Suprapubic skin (tissue), 4 donors: ENCODE measurements around the gene OR51B4. TPM values are rescaled to one million over a fixed set of nuclear protein-coding genes. Genes with fewer than 3 reads are reported as not detected.

Experiments
- DNase-seq, 2 donors: peaks; one replicate each; pipeline ENCODE4 v3.0.0-alpha.2; 2019; ENCODE audit warnings: low spot score in 2 of 2
- H3K27ac ChIP-seq: fragments of 200-600 bp; sonication (generic); one replicate; pipeline ENCODE4 v1.5.1; 2019
- H3K27me3 ChIP-seq: fragments of 200-600 bp; sonication (generic); one replicate; pipeline ENCODE4 v1.5.1; 2019
- H3K36me3 ChIP-seq: fragments of 200-600 bp; sonication (generic); one replicate; pipeline ENCODE4 v1.5.1; 2019
- H3K4me1 ChIP-seq: fragments of 200-600 bp; sonication (generic); one replicate; pipeline ENCODE4 v1.5.1; 2019
- H3K4me3 ChIP-seq: fragments of 200-600 bp; sonication (generic); one replicate; pipeline ENCODE4 v1.5.1; 2019; ENCODE audit warnings: mild to moderate bottlenecking
- H3K9me3 ChIP-seq: fragments of 200-600 bp; sonication (generic); one replicate; pipeline ENCODE4 v1.5.1; 2019
- EP300 ChIP-seq: sonication (generic); formaldehyde crosslinking; IDR thresholded peaks from one replicate; pipeline ENCODE4 v1.6.1; 2017; ENCODE audit warnings: antibody characterized with exemption
- POLR2A ChIP-seq, 2 donors: fragments of 450-650 bp; IDR thresholded peaks; one replicate each; pipeline ENCODE4 v1.6.1; 2017; ENCODE audit warnings: antibody characterized with exemption in 2 of 2, mild to moderate bottlenecking in 2 of 2, moderate library complexity in 2 of 2
- POLR2AphosphoS5 ChIP-seq, 3 donors: sonication (generic); formaldehyde crosslinking; IDR thresholded peaks; one replicate each; pipeline ENCODE4 v1.6.1; 2017; ENCODE audit warnings: antibody characterized with exemption in 3 of 3
- WGBS: methylation state at CpG from one replicate; pipeline ENCODE4 v1.1.5; 2018; 5-methylcytosine and 5-hydroxymethylcytosine counted together
- total RNA-seq, 4 donors: library from RNA; depleted of rRNA; stranded (reverse); fragments of >200 nt; gene quantifications; one replicate each; pipeline ENCODE4 v1.1.0, GENCODE V29; 2016
- TF ChIP-seq, protein P1 (sequence below), 2 donors: fragments of 200-600 bp in 1 of 2; fragments of 450-650 bp in 1 of 2; sonication (generic) in 1 of 2; IDR thresholded peaks; one replicate each; pipeline ENCODE4 v1.5.1; 2016 to 2019; ENCODE audit warnings: antibody characterized with exemption in 2 of 2, mild to moderate bottlenecking in 1 of 2, moderate library complexity in 1 of 2

Gene OR51B4
- total RNA-seq, 4 donors from 2014 or later: not detected

DNA sequence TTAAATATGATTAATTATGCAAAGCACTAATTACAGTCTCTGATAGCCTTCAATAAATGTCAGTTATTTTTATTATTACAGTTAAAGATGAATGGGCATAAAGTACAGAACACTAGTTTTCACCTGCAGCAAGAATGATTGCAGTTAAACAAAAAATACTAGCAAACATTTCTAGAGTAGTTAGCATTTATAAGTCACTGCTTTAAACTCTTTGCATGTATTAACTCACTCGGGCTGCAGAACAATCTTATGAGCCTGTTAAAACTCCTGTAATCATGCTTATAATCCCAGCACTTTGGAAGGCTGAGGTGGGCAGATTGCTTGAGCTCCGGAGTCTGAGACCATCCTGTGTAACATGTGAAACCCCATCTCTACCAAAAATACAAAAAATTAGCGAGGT is 14.8 kb downstream of the OR51B4 start:
- no peak overlapping the region for H3K4me3 ChIP-seq
- TF ChIP-seq, protein P1, sequence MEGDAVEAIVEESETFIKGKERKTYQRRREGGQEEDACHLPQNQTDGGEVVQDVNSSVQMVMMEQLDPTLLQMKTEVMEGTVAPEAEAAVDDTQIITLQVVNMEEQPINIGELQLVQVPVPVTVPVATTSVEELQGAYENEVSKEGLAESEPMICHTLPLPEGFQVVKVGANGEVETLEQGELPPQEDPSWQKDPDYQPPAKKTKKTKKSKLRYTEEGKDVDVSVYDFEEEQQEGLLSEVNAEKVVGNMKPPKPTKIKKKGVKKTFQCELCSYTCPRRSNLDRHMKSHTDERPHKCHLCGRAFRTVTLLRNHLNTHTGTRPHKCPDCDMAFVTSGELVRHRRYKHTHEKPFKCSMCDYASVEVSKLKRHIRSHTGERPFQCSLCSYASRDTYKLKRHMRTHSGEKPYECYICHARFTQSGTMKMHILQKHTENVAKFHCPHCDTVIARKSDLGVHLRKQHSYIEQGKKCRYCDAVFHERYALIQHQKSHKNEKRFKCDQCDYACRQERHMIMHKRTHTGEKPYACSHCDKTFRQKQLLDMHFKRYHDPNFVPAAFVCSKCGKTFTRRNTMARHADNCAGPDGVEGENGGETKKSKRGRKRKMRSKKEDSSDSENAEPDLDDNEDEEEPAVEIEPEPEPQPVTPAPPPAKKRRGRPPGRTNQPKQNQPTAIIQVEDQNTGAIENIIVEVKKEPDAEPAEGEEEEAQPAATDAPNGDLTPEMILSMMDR (IDR thresholded peaks at IDR 0.05): no peak
- TF ChIP-seq POLR2AphosphoS5 (IDR thresholded peaks at IDR 0.05): no peak
- TF ChIP-seq POLR2A (IDR thresholded peaks at IDR 0.05): no peak
- TF ChIP-seq EP300: no peak
- WGBS: 76% methylated on average over 3 of the region's 3 CpGs
- no peaks in the 10 kb centered on the region for H3K9me3 ChIP-seq
- no peaks in the 10 kb centered on the region for H3K27me3 ChIP-seq
- H3K36me3 ChIP-seq: no peaks in the 10 kb centered on the region
- H3K4me1 ChIP-seq: no peaks in the 10 kb centered on the region
- DNase-seq: no peak
- no peak overlapping the region for H3K27ac ChIP-seq

DNA sequence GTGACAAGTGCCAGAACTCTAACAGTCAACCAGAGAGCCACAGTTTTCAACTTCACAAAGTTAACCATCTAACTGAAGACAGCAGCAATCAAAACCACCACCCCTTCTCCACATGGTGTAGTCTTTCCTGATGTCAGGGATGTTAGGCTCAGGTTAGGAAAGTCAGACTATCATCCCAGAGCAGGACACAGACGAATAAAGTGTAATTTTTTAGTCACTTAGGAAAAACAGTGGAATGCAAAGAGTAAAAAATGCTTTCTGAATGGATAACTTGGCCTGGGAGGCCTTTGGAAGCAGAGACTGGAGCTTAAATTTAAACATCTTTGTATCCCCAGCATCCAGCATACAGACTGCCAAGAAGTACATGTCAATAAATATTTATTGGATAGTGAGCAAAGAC is 15.4 kb downstream of the OR51B4 start:
- H3K27me3 ChIP-seq: no peaks in the 10 kb centered on the region
- WGBS: 33% methylated on average over 1 of the region's 1 CpG
- TF ChIP-seq EP300 (no peak), POLR2AphosphoS5 (IDR thresholded peaks at IDR 0.05) (no peak), POLR2A (IDR thresholded peaks at IDR 0.05) (no peak)
- TF ChIP-seq, protein P1 (IDR thresholded peaks at IDR 0.05): no peak

DNA sequence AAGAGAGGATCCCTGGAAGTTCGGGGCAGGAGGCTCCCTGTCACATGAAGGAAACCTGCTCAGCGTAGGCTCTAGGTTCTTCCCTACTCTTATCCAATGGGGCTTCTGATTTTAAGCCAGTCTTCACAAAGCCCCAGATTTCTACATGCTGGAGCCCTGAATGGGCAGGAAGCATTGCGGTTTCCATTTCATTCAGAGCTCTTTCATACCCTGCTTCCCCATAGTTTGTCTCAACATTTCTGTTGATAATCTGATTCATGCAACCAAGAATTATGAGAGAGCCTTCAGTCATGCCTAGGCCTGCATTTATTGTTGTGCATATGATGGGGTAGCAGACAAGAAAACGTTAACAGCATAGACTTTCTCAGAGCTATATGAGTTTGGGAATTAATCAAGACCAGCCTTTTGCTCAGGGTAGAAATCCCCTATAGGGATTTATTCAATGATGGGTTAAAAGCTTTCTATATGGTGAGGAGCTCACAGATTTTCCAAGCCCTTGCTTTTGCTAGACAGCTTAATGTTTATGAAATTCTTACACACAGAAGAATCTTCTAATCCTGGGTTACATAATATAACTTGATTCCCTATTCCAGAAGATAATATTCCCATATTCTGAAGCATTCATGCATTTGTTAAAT is 15.9 kb downstream of the OR51B4 start:
- Histone ChIP-seq H3K27me3 (no peaks in the 10 kb centered on the region), H3K36me3 (no peaks in the 10 kb centered on the region), H3K9me3 (no peaks in the 10 kb centered on the region), H3K27ac (no peak overlapping the region), H3K4me3 (no peak overlapping the region), H3K4me1 (no peaks in the 10 kb centered on the region)
- WGBS: 66% methylated on average over 4 of the region's 4 CpGs
- TF ChIP-seq POLR2A (IDR thresholded peaks at IDR 0.05): no peak
- TF ChIP-seq, protein P1 (IDR thresholded peaks at IDR 0.05): no peak
- TF ChIP-seq POLR2AphosphoS5 (IDR thresholded peaks at IDR 0.05): no peak
- TF ChIP-seq EP300: no peak
- DNase-seq: no peak

More for the DNA sequence above, 15.4 kb downstream of the OR51B4 start:
- DNase-seq: no peak
- no peaks in the 10 kb centered on the region for H3K36me3 ChIP-seq
- H3K4me1 ChIP-seq: no peaks in the 10 kb centered on the region
- no peak overlapping the region for H3K4me3 ChIP-seq
- no peaks in the 10 kb centered on the region for H3K9me3 ChIP-seq
- no peak overlapping the region for H3K27ac ChIP-seq

DNA sequence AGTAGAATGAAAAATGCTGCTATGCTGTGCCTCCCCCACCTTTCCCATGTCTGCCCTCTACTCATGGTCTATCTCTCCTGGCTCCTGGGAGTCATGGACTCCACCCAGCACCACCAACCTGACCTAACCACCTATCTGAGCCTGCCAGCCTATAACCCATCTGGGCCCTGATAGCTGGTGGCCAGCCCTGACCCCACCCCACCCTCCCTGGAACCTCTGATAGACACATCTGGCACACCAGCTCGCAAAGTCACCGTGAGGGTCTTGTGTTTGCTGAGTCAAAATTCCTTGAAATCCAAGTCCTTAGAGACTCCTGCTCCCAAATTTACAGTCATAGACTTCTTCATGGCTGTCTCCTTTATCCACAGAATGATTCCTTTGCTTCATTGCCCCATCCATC is 17.1 kb downstream of the OR51B4 start:
- H3K4me1 ChIP-seq: no peaks in the 10 kb centered on the region
- WGBS: 86% methylated on average over 2 of the region's 2 CpGs

DNA sequence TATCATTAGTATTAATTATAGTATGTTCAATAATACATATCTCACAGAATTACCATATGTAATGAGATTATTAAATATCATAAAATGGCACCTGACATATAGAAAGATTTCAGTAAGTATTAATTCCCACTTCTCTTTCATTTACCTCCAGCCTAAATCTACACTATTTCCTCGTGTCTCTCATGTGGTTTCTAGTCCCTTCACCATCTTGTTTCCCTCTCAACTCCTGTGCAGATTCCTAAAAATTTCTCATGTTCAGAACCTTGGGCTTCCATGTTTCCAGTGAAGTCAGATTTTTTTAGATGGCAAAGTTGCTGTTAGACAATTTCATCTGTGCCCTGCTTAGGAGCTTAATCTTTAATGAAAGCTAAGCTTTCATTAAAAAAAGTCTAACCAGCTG is 17.9 kb downstream of the OR51B4 start:
- no peaks in the 10 kb centered on the region for H3K9me3 ChIP-seq
- no peak overlapping the region for H3K4me3 ChIP-seq
- WGBS: 76% methylated on average over 1 of the region's 1 CpG
- DNase-seq: no peak
- H3K4me1 ChIP-seq: no peaks in the 10 kb centered on the region
- H3K36me3 ChIP-seq: no peaks in the 10 kb centered on the region
- H3K27ac ChIP-seq: no peak overlapping the region
- H3K27me3 ChIP-seq: no peaks in the 10 kb centered on the region
- no peak for TF ChIP-seq POLR2A (IDR thresholded peaks at IDR 0.05)
- no peak for TF ChIP-seq POLR2AphosphoS5 (IDR thresholded peaks at IDR 0.05)
- TF ChIP-seq, protein P1 (IDR thresholded peaks at IDR 0.05): no peak
- TF ChIP-seq EP300: no peak

More for the DNA sequence above, 17.1 kb downstream of the OR51B4 start:
- DNase-seq: no peak
- TF ChIP-seq EP300 (no peak), POLR2AphosphoS5 (IDR thresholded peaks at IDR 0.05) (no peak), POLR2A (IDR thresholded peaks at IDR 0.05) (no peak)
- TF ChIP-seq, protein P1 (IDR thresholded peaks at IDR 0.05): no peak
- H3K36me3 ChIP-seq: no peaks in the 10 kb centered on the region
- no peaks in the 10 kb centered on the region for H3K27me3 ChIP-seq
- H3K27ac ChIP-seq: no peak overlapping the region
- no peak overlapping the region for H3K4me3 ChIP-seq
- H3K9me3 ChIP-seq: no peaks in the 10 kb centered on the region
